ENCODE results near the gene HOXB2. TPM values are rescaled to one million over a fixed set of nuclear protein-coding genes. Genes with fewer than 3 reads are reported as not detected.

Gene HOXB2
- total and polyA plus RNA-seq, 2 experiments from 2014 or later, result 5.6 to 20.7 TPM

DNA sequence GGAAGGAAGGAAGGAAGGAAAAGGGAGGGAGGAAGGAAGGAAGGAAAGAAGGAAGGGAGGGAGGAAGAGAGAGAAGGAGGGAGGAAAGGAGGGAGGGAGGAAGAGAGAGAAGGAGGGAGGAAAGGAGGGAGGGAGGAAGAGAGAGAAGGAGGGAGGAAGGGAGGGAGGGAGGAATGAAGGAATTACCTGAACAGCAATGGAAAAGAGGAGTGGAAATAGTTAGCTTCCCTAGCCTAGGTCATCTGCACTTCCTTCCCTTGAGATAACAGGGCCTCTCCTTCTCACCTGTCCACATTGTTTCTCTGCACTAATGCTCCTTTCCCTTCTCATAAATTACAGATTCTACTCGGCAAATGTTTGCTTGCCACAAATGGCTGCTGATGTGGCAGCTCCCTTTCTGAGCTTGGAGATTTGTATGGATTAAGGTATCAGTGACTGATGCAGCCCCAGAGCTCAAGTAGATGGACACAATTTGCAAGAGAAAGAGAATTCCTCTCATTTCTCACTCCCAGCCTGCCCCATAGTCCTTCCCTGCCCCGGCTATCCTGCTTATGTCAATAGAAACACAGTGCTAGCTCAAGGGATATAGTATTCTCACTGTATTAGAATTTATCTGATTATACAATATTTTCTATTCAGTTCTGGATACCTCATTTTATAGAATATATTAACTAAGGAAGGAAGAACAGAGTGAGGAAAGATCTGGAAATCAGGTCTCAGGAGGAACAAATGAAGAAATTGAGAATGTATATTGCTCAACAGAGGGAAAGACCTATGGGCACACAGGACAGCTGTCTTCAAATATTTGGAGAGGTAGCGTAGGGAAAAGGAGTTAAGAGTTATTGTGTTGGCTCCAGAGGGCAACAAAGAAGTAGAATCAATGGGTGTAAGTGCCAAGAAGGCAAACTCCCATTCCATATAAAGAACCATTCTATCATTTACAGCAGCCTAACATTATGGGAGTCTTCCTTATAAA, 28.7 kb downstream of the HOXB2 start:
- Histone ChIP-seq H3K27me3 (peaks cover 47% of the 10 kb centered on the region), H3K36me3 (replicated peaks; ENCODE audit: insufficient read depth, low read depth) (no peaks in the 10 kb centered on the region), H3K27ac (no peak overlapping the region), H3K9me2 (replicated peaks; ENCODE audit: insufficient read depth) (no peaks in the 10 kb centered on the region), H3K9me3 (ENCODE audit: low read depth) (no peaks in the 10 kb centered on the region), H4K20me1 (ENCODE audit: insufficient read depth, poor library complexity, severe bottlenecking) (no peaks in the 10 kb centered on the region), H3K79me2 (no peaks in the 10 kb centered on the region), H3K4me1 (ENCODE audit: insufficient read depth) (peaks cover 13% of the 10 kb centered on the region), H3K4me2 (no peak overlapping the region), H2AFZ (no peak overlapping the region), H3K4me3 (no peak overlapping the region)
- TF ChIP-seq EZH2phosphoT487 (IDR thresholded peaks at IDR 0.05; ENCODE audit: low read depth, severe bottlenecking, unreplicated experiment) (no peak), EZH2 (IDR thresholded peaks at IDR 0.05; ENCODE audit: borderline replicate concordance) (no peak)
- TF ChIP-seq, protein P1, sequence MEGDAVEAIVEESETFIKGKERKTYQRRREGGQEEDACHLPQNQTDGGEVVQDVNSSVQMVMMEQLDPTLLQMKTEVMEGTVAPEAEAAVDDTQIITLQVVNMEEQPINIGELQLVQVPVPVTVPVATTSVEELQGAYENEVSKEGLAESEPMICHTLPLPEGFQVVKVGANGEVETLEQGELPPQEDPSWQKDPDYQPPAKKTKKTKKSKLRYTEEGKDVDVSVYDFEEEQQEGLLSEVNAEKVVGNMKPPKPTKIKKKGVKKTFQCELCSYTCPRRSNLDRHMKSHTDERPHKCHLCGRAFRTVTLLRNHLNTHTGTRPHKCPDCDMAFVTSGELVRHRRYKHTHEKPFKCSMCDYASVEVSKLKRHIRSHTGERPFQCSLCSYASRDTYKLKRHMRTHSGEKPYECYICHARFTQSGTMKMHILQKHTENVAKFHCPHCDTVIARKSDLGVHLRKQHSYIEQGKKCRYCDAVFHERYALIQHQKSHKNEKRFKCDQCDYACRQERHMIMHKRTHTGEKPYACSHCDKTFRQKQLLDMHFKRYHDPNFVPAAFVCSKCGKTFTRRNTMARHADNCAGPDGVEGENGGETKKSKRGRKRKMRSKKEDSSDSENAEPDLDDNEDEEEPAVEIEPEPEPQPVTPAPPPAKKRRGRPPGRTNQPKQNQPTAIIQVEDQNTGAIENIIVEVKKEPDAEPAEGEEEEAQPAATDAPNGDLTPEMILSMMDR (IDR thresholded peaks at IDR 0.05; ENCODE audit: poor library complexity), result no peak
- no peak for DNase-seq (ENCODE audit: low spot score)
- WGBS (ENCODE audit: low lambda C conversion rate, missing lambda C conversion rate), result 26% methylated on average over 3 of the region's 3 CpGs

DNA sequence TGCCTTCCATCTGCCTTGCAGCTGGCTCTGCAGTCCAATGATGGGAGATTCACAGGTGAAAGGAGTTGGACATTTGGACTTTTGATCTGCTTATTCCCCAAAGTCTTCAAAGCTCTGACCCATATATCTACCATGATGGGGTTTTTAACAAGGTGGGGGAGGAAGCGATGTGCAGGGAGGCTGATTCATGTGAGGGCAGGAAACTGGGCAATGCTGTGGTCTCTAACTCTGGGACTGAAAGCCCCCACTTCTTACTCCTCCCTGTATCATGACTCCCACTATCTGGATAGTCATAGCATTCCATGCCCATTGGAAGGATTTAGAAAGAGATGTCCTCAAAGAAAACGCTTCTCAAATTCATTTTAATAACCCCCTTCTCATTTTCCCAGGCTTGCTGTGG, 30.4 kb downstream of the HOXB2 start:
- no peak for DNase-seq (ENCODE audit: low spot score)
- Histone ChIP-seq H3K9me2 (replicated peaks; ENCODE audit: insufficient read depth) (no peaks in the 10 kb centered on the region), H3K9me3 (ENCODE audit: low read depth) (no peaks in the 10 kb centered on the region), H3K27ac (no peak overlapping the region), H3K4me1 (ENCODE audit: insufficient read depth) (peaks cover 13% of the 10 kb centered on the region), H4K20me1 (ENCODE audit: insufficient read depth, poor library complexity, severe bottlenecking) (no peaks in the 10 kb centered on the region), H2AFZ (no peak overlapping the region), H3K79me2 (no peaks in the 10 kb centered on the region), H3K4me3 (no peak overlapping the region), H3K4me2 (no peak overlapping the region), H3K36me3 (replicated peaks; ENCODE audit: insufficient read depth, low read depth) (no peaks in the 10 kb centered on the region), H3K27me3 (peaks cover 51% of the 10 kb centered on the region)
- 59% methylated on average over 2 of the region's 2 CpGs for WGBS (ENCODE audit: low lambda C conversion rate, missing lambda C conversion rate)
- TF ChIP-seq EZH2 (IDR thresholded peaks at IDR 0.05; ENCODE audit: borderline replicate concordance) (no peak), EZH2phosphoT487 (IDR thresholded peaks at IDR 0.05; ENCODE audit: low read depth, severe bottlenecking, unreplicated experiment) (no peak)
- TF ChIP-seq, protein P1 (IDR thresholded peaks at IDR 0.05; ENCODE audit: poor library complexity), result no peak

DNA sequence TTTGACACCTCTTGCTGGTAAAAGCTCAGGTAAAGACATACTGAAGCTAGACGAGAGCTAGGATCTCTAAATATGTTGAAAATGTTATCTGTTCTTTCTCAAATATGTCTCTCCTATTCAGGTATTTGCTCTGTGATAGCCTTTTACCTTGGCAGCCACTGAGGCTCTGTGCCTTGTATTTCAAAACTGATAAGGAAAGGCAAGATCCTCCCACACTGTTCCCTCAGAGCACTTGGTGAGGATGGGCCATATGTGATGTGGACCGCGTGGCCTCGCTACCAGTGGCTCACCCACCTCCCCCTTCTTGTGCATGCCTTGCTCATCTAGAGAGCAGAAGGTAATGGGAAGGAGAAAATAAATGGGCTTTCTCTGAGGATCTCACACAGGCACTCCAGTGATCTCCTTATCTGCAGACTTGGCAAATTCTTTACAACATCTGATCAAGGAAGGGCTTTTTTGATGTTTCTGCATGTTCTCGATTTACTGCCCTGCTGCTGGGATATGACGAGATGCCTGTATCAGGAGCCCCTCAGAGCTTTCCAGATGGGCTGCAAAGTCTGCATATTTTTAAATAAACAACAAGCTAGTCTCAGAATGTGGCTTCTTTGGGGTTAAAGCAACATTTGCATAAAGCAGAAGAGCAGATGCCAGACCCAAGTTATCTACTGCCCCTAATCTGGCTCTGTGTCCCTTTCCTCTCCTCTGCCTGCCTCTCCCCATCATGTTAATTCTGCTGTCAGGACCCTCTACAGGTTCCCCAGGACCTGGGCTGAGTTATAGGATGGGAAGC, 31.0 kb downstream of the HOXB2 start:
- Histone ChIP-seq H3K27me3 (peaks cover 51% of the 10 kb centered on the region), H3K27ac (peak overlapping the region; percentile 19), H4K20me1 (ENCODE audit: insufficient read depth, poor library complexity, severe bottlenecking) (no peaks in the 10 kb centered on the region), H3K9me2 (replicated peaks; ENCODE audit: insufficient read depth) (no peaks in the 10 kb centered on the region), H2AFZ (no peak overlapping the region), H3K4me1 (ENCODE audit: insufficient read depth) (peaks cover 13% of the 10 kb centered on the region), H3K9me3 (ENCODE audit: low read depth) (no peaks in the 10 kb centered on the region), H3K79me2 (no peaks in the 10 kb centered on the region), H3K4me3 (no peak overlapping the region), H3K36me3 (replicated peaks; ENCODE audit: insufficient read depth, low read depth) (no peaks in the 10 kb centered on the region), H3K4me2 (peak overlapping the region; percentile 41)
- WGBS (ENCODE audit: low lambda C conversion rate, missing lambda C conversion rate), result 6% methylated on average over 6 of the region's 6 CpGs
- DNase-seq (ENCODE audit: low spot score), result no peak
- TF ChIP-seq, protein P1 (IDR thresholded peaks at IDR 0.05; ENCODE audit: poor library complexity), result no peak
- TF ChIP-seq EZH2phosphoT487 (IDR thresholded peaks at IDR 0.05; ENCODE audit: low read depth, severe bottlenecking, unreplicated experiment), result no peak
- TF ChIP-seq EZH2 (IDR thresholded peaks at IDR 0.05; ENCODE audit: borderline replicate concordance), result no peak
